Mesenchymal stem cell (in vitro differentiated cells and primary cell): Measurements from ENCODE around the gene NT5C3A.

Source experiments
- DNase-seq: peaks from one replicate; pipeline ENCODE4 v3.0.0-alpha.2; 2013
- H2AFZ ChIP-seq: one replicate; pipeline ENCODE4 v1.6.1; 2013; ENCODE audit warnings: low read depth, mild to moderate bottlenecking, control low read depth, inconsistent platforms, low read length, moderate library complexity
- H2AK5ac ChIP-seq: 2 replicates; pipeline ENCODE4 v1.6.1; 2013; ENCODE audit warnings: low read length, moderate library complexity, mild to moderate bottlenecking, inconsistent platforms; ENCODE audit not compliant: severe bottlenecking
- H2BK120ac ChIP-seq: one replicate; pipeline ENCODE4 v1.6.1; 2013; ENCODE audit warnings: low read depth, mild to moderate bottlenecking, inconsistent platforms, low read length, moderate library complexity
- H2BK12ac ChIP-seq, 2 experiments: one replicate each; pipeline ENCODE4 v1.6.1; 2013; ENCODE audit warnings: inconsistent platforms in 2 of 2, low read length in 2 of 2, mild to moderate bottlenecking in 2 of 2, moderate library complexity in 2 of 2, control low read depth in 1 of 2
- H2BK15ac ChIP-seq: one replicate; pipeline ENCODE4 v1.6.1; 2013; ENCODE audit warnings: mild to moderate bottlenecking, low read depth, inconsistent platforms; ENCODE audit not compliant: poor library complexity, severe bottlenecking
- H2BK5ac ChIP-seq: 2 replicates; pipeline ENCODE4 v1.6.1; 2013; ENCODE audit warnings: low read depth, mild to moderate bottlenecking, low read length, control low read depth, inconsistent platforms; ENCODE audit not compliant: poor library complexity, severe bottlenecking
- H3K14ac ChIP-seq, 2 experiments: one replicate each; pipeline ENCODE4 v1.6.1; 2013; ENCODE audit warnings: inconsistent platforms in 2 of 2, low read length in 2 of 2, control low read depth in 1 of 2, mild to moderate bottlenecking in 1 of 2, moderate library complexity in 1 of 2
- H3K18ac ChIP-seq, 2 experiments: one replicate each; pipeline ENCODE4 v1.6.1; 2013; ENCODE audit warnings: inconsistent platforms in 2 of 2, low read length in 2 of 2, control low read depth in 1 of 2, low read depth in 1 of 2, mild to moderate bottlenecking in 1 of 2
- H3K23ac ChIP-seq, 2 experiments: one replicate each; pipeline ENCODE4 v1.6.1; 2013; ENCODE audit warnings: inconsistent platforms in 2 of 2, low read length in 2 of 2, mild to moderate bottlenecking in 2 of 2, moderate library complexity in 2 of 2, control low read depth in 1 of 2
- H3K27ac ChIP-seq: 2 replicates; pipeline ENCODE4 v1.5.1; 2013; ENCODE audit warnings: mild to moderate bottlenecking, moderate library complexity, low read length, control low read depth, inconsistent platforms; ENCODE audit not compliant: poor library complexity, severe bottlenecking
- H3K27me3 ChIP-seq, 2 experiments: 2 replicates each; pipeline versions ENCODE4 v1.6.1 to v1.7.0; 2013; ENCODE audit warnings: low read length in 2 of 2, mild to moderate bottlenecking in 2 of 2, moderate library complexity in 2 of 2, control low read depth in 1 of 2, inconsistent platforms in 1 of 2; ENCODE audit not compliant: control insufficient read depth in 1 of 2, insufficient read depth in 1 of 2
- H3K36me3 ChIP-seq, 2 experiments: 2 replicates each; pipeline versions ENCODE4 v1.6.1 to v1.7.0; 2013; ENCODE audit warnings: low read length in 2 of 2, control low read depth in 1 of 2, inconsistent platforms in 1 of 2, low read depth in 1 of 2, mild to moderate bottlenecking in 1 of 2; ENCODE audit not compliant: insufficient read depth in 2 of 2, control insufficient read depth in 1 of 2
- H3K4ac ChIP-seq, 2 experiments: one replicate each; pipeline ENCODE4 v1.6.1; 2013; ENCODE audit warnings: inconsistent platforms in 2 of 2, low read length in 2 of 2, mild to moderate bottlenecking in 2 of 2, moderate library complexity in 2 of 2, control low read depth in 1 of 2, low read depth in 1 of 2
- H3K4me1 ChIP-seq: 2 replicates; pipeline ENCODE4 v1.6.1; 2013; ENCODE audit warnings: low read depth, low read length, control low read depth; ENCODE audit not compliant: control insufficient read depth, insufficient read depth
- H3K4me2 ChIP-seq: 2 replicates; pipeline ENCODE4 v1.6.1; 2013; ENCODE audit warnings: low read length, mild to moderate bottlenecking, inconsistent platforms; ENCODE audit not compliant: poor library complexity, severe bottlenecking
- H3K4me3 ChIP-seq, 2 experiments: 2 replicates each; pipeline versions ENCODE4 v1.5.1 to v1.7.0; 2013; ENCODE audit warnings: low read length in 2 of 2, mild to moderate bottlenecking in 2 of 2, control low read depth in 1 of 2, low read depth in 1 of 2; ENCODE audit not compliant: insufficient read depth in 1 of 2
- H3K79me1 ChIP-seq: replicated peaks from 2 replicates; pipeline ENCODE4 v1.6.1; 2013; ENCODE audit warnings: mild to moderate bottlenecking, control low read depth, low read length, inconsistent platforms; ENCODE audit not compliant: poor library complexity, severe bottlenecking
- H3K9ac ChIP-seq: 2 replicates; pipeline ENCODE4 v1.7.0; 2013; ENCODE audit warnings: mild to moderate bottlenecking, low read length, moderate library complexity
- H3K9me3 ChIP-seq: 2 replicates; pipeline ENCODE4 v1.7.0; 2013; ENCODE audit warnings: mild to moderate bottlenecking, low read length; ENCODE audit not compliant: control insufficient read depth
- H4K8ac ChIP-seq: one replicate; pipeline ENCODE4 v1.6.1; 2013; ENCODE audit warnings: inconsistent platforms, mild to moderate bottlenecking, low read length, moderate library complexity
- H4K91ac ChIP-seq: one replicate; pipeline ENCODE4 v1.6.1; 2013; ENCODE audit warnings: mild to moderate bottlenecking, low read length, inconsistent platforms
- WGBS: methylation state at CpG from one replicate; pipeline ENCODE4 v1.1.7; 2013; ENCODE audit warnings: mixed read lengths; 5-methylcytosine and 5-hydroxymethylcytosine counted together

NT5C3A gene

GRCh38 chr7:33048704-33049103 lies 13.9 kb downstream of the NT5C3A start:
- H3K14ac ChIP-seq = no peak overlapping the region
- no peaks in the 10 kb centered on the region for H3K36me3 ChIP-seq
- no peak overlapping the region for H4K91ac ChIP-seq
- no peak overlapping the region for H2BK15ac ChIP-seq
- H2BK5ac ChIP-seq = no peak overlapping the region
- no peak overlapping the region for H2BK12ac ChIP-seq
- no peak overlapping the region for H3K27ac ChIP-seq
- no peak overlapping the region for H3K4me3 ChIP-seq
- no CpG with 5 or more reads among the region's 1 CpG for WGBS
- H3K27me3 ChIP-seq = no peaks in the 10 kb centered on the region
- H2AK5ac ChIP-seq = no peak overlapping the region
- no peak overlapping the region for H2BK120ac ChIP-seq
- H3K9ac ChIP-seq = no peak overlapping the region
- H3K4me2 ChIP-seq = no peak overlapping the region
- no peaks in the 10 kb centered on the region for H3K9me3 ChIP-seq
- no peak overlapping the region for H3K18ac ChIP-seq
- no peak overlapping the region for H3K23ac ChIP-seq
- no peak for DNase-seq
- H3K4me1 ChIP-seq = peaks cover 1% of the 10 kb centered on the region
- no peak overlapping the region for H3K4ac ChIP-seq
- peaks cover 11% of the 10 kb centered on the region for H3K79me1 ChIP-seq
- no peak overlapping the region for H2AFZ ChIP-seq
- no peak overlapping the region for H4K8ac ChIP-seq

- DNase-seq = no peak
- no peak overlapping the region for H4K8ac ChIP-seq
- WGBS = no CpG with 5 or more reads among the region's 3 CpGs
Observed at GRCh38 chr7:33048257-33048656, 14.3 kb downstream of the NT5C3A start.

GRCh38 chr7:33044986-33045385 lies 17.6 kb downstream of the NT5C3A start:
- no peak overlapping the region for H4K8ac ChIP-seq
- H2AFZ ChIP-seq = no peak overlapping the region
- no peak overlapping the region for H2BK12ac ChIP-seq
- no peak overlapping the region for H2BK120ac ChIP-seq
- H3K9me3 ChIP-seq = no peaks in the 10 kb centered on the region
- no peak overlapping the region for H3K4ac ChIP-seq
- no peak overlapping the region for H3K23ac ChIP-seq
- H3K18ac ChIP-seq = no peak overlapping the region
- no peaks in the 10 kb centered on the region for H3K36me3 ChIP-seq
- H2AK5ac ChIP-seq = no peak overlapping the region
- no peaks in the 10 kb centered on the region for H3K27me3 ChIP-seq
- H2BK15ac ChIP-seq = no peak overlapping the region
- DNase-seq = no peak
- H3K79me1 ChIP-seq = peaks cover 13% of the 10 kb centered on the region
- no peak overlapping the region for H3K4me2 ChIP-seq
- no peak overlapping the region for H3K9ac ChIP-seq
- no CpG with 5 or more reads among the region's 2 CpGs for WGBS
- no peak overlapping the region for H2BK5ac ChIP-seq
- H4K91ac ChIP-seq = no peak overlapping the region
- no peak overlapping the region for H3K4me3 ChIP-seq
- no peak overlapping the region for H3K14ac ChIP-seq
- no peak overlapping the region for H3K27ac ChIP-seq
- H3K4me1 ChIP-seq = peaks cover 3% of the 10 kb centered on the region

More at GRCh38 chr7:33048257-33048656, 14.3 kb downstream of the NT5C3A start:
- peaks cover 13% of the 10 kb centered on the region for H3K79me1 ChIP-seq
- no peak overlapping the region for H3K18ac ChIP-seq
- H4K91ac ChIP-seq = no peak overlapping the region
- no peak overlapping the region for H3K23ac ChIP-seq
- H3K9ac ChIP-seq = no peak overlapping the region
- H2BK12ac ChIP-seq = no peak overlapping the region
- H3K27ac ChIP-seq = no peak overlapping the region
- H2BK120ac ChIP-seq = no peak overlapping the region
- H3K36me3 ChIP-seq = no peaks in the 10 kb centered on the region
- peaks cover 1% of the 10 kb centered on the region for H3K4me1 ChIP-seq
- H3K4ac ChIP-seq = no peak overlapping the region
- H2BK15ac ChIP-seq = no peak overlapping the region
- no peak overlapping the region for H2BK5ac ChIP-seq
- no peaks in the 10 kb centered on the region for H3K9me3 ChIP-seq
- H3K27me3 ChIP-seq = no peaks in the 10 kb centered on the region
- no peak overlapping the region for H2AFZ ChIP-seq
- no peak overlapping the region for H3K4me3 ChIP-seq
- H2AK5ac ChIP-seq = no peak overlapping the region
- no peak overlapping the region for H3K14ac ChIP-seq
- no peak overlapping the region for H3K4me2 ChIP-seq

GRCh38 chr7:33044401-33044718 lies 18.2 kb downstream of the NT5C3A start:
- no peaks in the 10 kb centered on the region for H3K27me3 ChIP-seq
- no peak overlapping the region for H3K4ac ChIP-seq
- no peaks in the 10 kb centered on the region for H3K36me3 ChIP-seq
- peaks cover 13% of the 10 kb centered on the region for H3K79me1 ChIP-seq
- H2BK120ac ChIP-seq = no peak overlapping the region
- H4K8ac ChIP-seq = no peak overlapping the region
- DNase-seq = no peak
- H3K4me2 ChIP-seq = no peak overlapping the region
- H3K4me1 ChIP-seq = peaks cover 3% of the 10 kb centered on the region
- H3K27ac ChIP-seq = no peak overlapping the region
- H2BK12ac ChIP-seq = no peak overlapping the region
- peak overlapping the region; percentile 42 for H3K9ac ChIP-seq
- H3K23ac ChIP-seq = no peak overlapping the region
- H4K91ac ChIP-seq = no peak overlapping the region
- H2AFZ ChIP-seq = no peak overlapping the region
- H3K9me3 ChIP-seq = no peaks in the 10 kb centered on the region
- H3K14ac ChIP-seq = no peak overlapping the region
- H2BK15ac ChIP-seq = no peak overlapping the region
- no peak overlapping the region for H2BK5ac ChIP-seq
- no peak overlapping the region for H3K4me3 ChIP-seq
- H2AK5ac ChIP-seq = no peak overlapping the region
- 100% methylated on average over 1 of the region's 3 CpGs for WGBS
- no peak overlapping the region for H3K18ac ChIP-seq
